GM12801 (cell line): Measurements from ENCODE around the gene TASOR2.

Experiments
- CTCF ChIP-seq: IDR thresholded peaks from one replicate; pipeline ENCODE4 v1.5.1; 2011; ENCODE audit warnings: control low read depth; ENCODE audit not compliant: insufficient read length; ENCODE audit errors: extremely low read depth

The TASOR2 gene

GRCh38 chr10:5666008-5666840 lies 18.4 kb upstream of the TASOR2 start, which contains the start of gene ASB13:
ASB13 (minus strand) TSS chr10:5666595; CDS start chr10:5666551, 44 bp downstream.
- TF ChIP-seq CTCF: no peak

GRCh38 chr10:5666841-5667630 lies 17.6 kb upstream of the TASOR2 start:
- no peak for TF ChIP-seq CTCF

DNA sequence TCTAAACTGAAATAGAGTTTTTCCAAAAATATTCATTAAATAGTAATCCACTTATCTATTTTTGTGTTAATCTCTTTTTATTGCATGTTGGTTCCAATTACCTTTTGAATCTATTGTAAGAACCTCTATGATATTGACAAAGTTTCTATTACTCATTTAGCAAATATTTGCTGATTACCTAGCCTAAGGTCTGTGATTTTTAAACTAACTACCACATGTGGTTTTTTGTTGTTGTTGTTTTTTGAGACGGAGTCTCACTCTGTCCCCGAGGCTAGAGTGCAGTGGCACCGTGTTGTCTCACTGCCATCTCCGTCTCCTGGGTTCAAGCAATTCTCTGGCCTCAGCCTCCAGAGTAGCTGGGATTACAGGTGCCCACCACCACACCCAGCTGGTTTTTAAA lies 16.2 kb upstream of the TASOR2 start:
- TF ChIP-seq CTCF: no peak

DNA sequence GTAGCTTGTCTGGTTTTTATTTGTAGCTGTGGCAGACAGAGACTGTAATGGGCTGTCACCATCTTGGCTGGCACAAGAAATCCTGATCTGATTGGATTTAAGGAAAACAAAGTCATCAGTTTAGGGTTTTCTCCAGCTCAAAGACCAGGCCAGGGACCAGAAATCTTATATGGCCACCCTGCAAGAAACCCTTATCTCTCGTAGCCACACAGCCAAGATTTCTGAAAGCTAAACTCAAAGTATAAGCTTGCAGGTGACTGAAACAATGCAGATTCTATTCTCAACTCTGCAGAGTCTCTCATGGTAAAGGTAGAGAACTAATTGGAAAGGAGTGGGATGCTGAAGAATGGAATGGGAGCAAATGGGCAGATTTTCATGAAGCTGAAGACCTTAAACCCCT lies 15.0 kb upstream of the TASOR2 start:
- no peak for TF ChIP-seq CTCF

- no peak for TF ChIP-seq CTCF
Observed at GRCh38 chr10:5670662-5671375, 13.8 kb upstream of the TASOR2 start.

- no peak for TF ChIP-seq CTCF
Observed at GRCh38 chr10:5678397-5679036, 6.1 kb upstream of the TASOR2 start.

DNA sequence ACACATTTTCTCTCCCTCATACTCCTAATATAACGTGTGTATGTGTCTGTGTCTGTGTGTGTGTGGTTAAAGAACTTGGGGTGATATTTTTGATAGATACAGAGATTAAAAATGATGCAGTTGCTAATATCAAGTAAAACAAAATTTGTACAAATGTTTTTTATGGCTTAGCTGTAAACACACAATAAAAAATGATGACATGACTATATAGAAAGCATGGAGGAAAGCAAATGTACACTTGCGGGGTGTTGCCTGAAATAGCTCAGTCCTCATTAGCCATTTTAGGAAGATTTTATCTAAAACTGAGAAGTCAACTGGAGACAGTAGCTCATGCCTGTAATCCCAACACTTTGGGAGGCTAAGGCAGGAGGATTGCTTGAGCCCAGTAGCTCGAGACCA lies 5.6 kb upstream of the TASOR2 start:
- no peak for TF ChIP-seq CTCF
